Cardiac fibroblast (primary cell): Measurements from ENCODE around the gene RFPL2.
"Not testable (repeated sequence)": the region's sequence is repeated elsewhere in the genome, so short reads cannot be mapped to it uniquely, and the experiment has no call there.

Experiments
- DNase-seq, 2 donors: peaks; one replicate each; pipeline versions ENCODE4 v3.0.0 to v3.0.0-alpha.2; 2010; ENCODE audit warnings: low read depth in 2 of 2
- H3K4me3 ChIP-seq, 2 donors: replicated peaks in 1 of 2; 1 replicate in 1 of 2; 2 replicates in 1 of 2; pipeline ENCODE4 v1.5.1; 2011; ENCODE audit warnings: low read depth in 2 of 2, low read length in 2 of 2, mild to moderate bottlenecking in 2 of 2, moderate library complexity in 1 of 2
- TF ChIP-seq, protein P1 (sequence below): IDR thresholded peaks from one replicate; pipeline ENCODE4 v1.5.1; 2011; ENCODE audit warnings: low read depth, mild to moderate bottlenecking, low read length, inconsistent platforms

The RFPL2 gene

GRCh38 chr22:32165681-32166080 is 39.2 kb downstream of the RFPL2 start:
- TF ChIP-seq, protein P1, sequence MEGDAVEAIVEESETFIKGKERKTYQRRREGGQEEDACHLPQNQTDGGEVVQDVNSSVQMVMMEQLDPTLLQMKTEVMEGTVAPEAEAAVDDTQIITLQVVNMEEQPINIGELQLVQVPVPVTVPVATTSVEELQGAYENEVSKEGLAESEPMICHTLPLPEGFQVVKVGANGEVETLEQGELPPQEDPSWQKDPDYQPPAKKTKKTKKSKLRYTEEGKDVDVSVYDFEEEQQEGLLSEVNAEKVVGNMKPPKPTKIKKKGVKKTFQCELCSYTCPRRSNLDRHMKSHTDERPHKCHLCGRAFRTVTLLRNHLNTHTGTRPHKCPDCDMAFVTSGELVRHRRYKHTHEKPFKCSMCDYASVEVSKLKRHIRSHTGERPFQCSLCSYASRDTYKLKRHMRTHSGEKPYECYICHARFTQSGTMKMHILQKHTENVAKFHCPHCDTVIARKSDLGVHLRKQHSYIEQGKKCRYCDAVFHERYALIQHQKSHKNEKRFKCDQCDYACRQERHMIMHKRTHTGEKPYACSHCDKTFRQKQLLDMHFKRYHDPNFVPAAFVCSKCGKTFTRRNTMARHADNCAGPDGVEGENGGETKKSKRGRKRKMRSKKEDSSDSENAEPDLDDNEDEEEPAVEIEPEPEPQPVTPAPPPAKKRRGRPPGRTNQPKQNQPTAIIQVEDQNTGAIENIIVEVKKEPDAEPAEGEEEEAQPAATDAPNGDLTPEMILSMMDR: no peak
- DNase-seq: no peak
- no peak overlapping the region for H3K4me3 ChIP-seq

DNA sequence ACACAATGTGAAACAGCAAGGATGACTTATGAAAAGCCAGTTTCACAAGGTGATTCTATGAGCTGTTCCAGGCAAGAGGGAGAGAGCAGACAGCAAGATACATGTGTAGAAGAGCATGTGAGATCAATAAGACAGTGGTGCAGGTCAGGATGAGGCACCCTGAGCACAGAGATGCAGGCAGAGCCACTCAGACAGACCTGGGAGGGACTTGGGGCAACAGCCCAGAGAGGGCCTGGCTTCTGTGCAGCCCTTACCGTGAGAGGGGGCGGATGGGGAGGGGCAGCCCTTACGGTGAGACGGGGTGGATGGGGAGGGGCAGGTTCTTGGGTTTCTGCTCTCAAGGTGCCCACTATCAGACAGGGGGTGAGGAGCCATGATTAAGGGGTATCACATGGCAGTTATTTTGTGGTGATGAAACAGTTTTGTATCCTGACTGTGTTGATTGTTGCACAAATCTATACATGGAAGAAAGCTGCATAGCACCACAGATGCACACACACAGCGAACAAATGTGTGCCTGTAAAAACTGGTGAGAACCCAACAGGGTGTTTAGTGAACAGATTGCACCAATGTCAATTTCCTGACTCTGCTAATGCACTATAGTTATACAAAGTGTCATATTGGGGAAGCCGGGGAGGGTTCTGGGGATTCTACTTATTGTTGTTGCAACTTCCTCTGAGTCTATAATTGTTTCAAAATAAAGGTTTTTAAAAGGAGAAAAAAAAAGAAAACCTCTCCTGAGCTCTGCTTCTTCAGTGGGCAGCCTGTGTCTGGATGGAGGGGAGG is 40.6 kb downstream of the RFPL2 start:
- no peak for DNase-seq
- TF ChIP-seq, protein P1: no peak
- H3K4me3 ChIP-seq: no peak overlapping the region

DNA sequence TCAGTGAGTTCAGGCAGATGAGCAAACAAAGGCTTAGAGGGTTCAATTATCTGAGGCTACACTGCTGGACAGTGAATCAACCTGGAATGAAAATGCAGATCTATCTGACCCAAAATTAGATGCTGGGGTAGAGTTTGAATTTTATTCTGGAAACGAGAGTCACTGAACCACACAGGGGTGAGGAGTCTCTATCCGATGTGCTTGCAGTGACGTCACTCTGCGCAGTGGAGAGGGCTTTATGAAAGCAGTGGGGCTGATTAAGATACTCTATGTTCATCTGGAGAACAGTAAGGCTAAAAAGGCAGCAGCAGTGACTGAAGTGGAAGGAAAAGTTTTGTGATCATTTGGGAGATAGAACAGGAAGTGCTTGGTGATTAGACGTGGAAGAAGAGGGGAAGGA is 44.5 kb downstream of the RFPL2 start:
- DNase-seq, H3K4me3 ChIP-seq: not testable (repeated sequence)

GRCh38 chr22:32158712-32159533 is 46.0 kb downstream of the RFPL2 start, which contains the start of gene C22orf42:
C22orf42 (minus strand) TSS chr22:32159303; CDS start chr22:32159215, 88 bp downstream.
- TF ChIP-seq, protein P1: no peak
- DNase-seq: no peak
- H3K4me3 ChIP-seq: no peak within 1 kb of the TSS

GRCh38 chr22:32157632-32158031 is 47.2 kb downstream of the RFPL2 start:
- DNase-seq, H3K4me3 ChIP-seq: not testable (repeated sequence)

DNA sequence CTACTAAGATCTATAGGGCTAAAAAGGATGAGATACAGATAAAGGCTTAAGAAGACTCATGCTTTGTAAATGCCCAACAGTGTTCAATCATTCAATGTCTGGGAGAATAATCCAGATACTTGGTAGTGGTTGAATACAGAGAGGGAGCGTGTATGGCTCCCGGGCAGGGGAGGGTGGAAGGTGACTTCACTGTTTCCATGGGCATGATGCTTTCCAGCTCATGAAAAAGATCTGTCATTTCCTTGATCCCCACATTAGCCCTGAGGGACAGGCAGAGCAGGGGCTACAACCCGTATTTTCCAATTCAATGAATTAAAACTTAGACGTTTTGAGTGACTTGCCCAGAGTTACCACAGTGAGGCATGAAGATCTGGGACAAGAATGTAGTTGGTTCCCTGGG is 50.1 kb downstream of the RFPL2 start:
- DNase-seq, H3K4me3 ChIP-seq: not testable (repeated sequence)

- not testable (repeated sequence) for DNase-seq, H3K4me3 ChIP-seq
Observed at GRCh38 chr22:32151641-32152040, 53.2 kb downstream of the RFPL2 start.

- H3K4me3 ChIP-seq, DNase-seq: not testable (repeated sequence)
Observed at GRCh38 chr22:32150647-32151046, 54.2 kb downstream of the RFPL2 start.

DNA sequence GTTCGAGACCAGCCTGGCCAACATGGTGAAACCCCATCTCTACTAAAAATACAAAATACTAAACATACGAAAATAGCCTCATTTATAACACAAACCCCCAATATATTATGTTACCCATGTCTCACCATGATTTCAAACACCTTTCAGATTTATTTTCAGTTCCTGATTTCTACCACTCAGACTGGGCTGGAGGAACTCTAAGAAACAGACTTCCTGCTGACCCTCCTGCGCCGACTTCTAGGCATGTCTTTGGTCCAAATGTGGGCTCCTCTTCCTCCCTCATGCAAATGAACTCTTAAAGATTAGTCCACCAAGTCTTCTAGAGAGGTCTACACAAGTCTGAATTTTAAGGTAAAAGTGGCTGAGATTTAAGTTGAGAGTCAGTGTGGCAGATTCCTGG is 56.5 kb downstream of the RFPL2 start:
- H3K4me3 ChIP-seq, DNase-seq: not testable (repeated sequence)

DNA sequence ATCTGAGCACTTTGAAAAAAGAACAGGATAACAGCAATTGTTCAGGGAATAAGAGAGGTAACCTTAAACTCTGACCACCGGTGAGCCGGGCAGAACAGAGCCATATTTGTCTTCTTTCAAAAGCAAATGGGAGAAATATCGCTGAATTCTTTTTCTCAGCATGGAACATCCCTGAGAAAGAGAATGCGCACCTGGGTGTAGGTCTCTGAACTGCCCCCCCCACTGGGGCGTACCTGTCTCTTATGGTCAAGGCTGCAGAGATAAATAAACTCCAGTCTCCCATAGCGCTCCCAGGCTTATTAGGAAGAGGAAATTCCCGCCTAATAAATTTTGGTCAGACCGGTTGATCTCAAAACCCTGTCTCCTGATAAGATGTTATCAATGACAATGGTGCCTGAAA is 57.7 kb downstream of the RFPL2 start:
- DNase-seq, H3K4me3 ChIP-seq: not testable (repeated sequence)
